ENCODE data around the gene PDLIM1.

- TF ChIP-seq CTCF (IDR thresholded peaks at IDR 0.05) (no peak), POLR2A (IDR thresholded peaks at IDR 0.05) (no peak)
Measured at GRCh38 chr10:95240811-95241210, 50.0 kb downstream of the PDLIM1 start.

Measured in adrenal gland (tissue), 5 donors.